Measurements from ENCODE around the gene ARID5B.

Gene ARID5B

DNA sequence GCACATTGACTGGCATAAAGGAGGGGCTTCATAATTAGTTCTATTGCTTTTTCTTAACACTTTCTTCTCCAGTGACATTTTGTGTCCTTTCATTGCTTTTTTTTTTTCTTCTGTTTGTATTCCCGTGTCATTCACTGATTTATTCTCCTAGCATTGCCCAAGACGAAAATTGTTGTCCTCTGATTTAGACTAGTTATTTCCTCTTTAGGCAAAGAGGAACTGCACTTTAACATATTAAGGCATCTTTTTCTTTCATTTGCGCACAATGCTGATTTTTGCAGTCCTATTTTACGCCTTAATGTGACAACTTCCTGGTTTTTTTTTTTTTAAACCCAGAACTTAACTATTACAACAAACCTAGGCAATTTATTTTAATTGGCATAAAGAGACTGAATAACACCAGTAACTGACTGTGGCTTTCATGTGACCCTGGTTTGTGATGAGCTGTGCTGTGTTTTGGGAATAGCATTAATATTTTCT lies 39.7 kb downstream of the ARID5B start:
- in situ Hi-C loops (cut with HindIII; ENCODE audit: low pct_unique_long_range_greater_than_20kb, low sequenced_read_pairs) = no loop called here
- no peak for DNase-seq (ENCODE audit: low read depth in 1 of 2, low spot score in 1 of 2)

GRCh38 chr10:61942604-61943461 lies 41.3 kb downstream of the ARID5B start:
- no peak for TF ChIP-seq JUND (IDR thresholded peaks at IDR 0.05; ENCODE audit: low read depth)
- in situ Hi-C loops (cut with HindIII; ENCODE audit: low pct_unique_long_range_greater_than_20kb, low sequenced_read_pairs) = no loop called here
- DNase-seq (ENCODE audit: low read depth in 1 of 2, low spot score in 1 of 2) = peak in 1 of 2 experiments; percentile 64

More for the DNA sequence above, 39.7 kb downstream of the ARID5B start:
- TF ChIP-seq JUND (IDR thresholded peaks at IDR 0.05; ENCODE audit: low read depth) = no peak

GRCh38 chr10:61943674-61944378 lies 42.3 kb downstream of the ARID5B start:
- peak; percentile 37 to 90 for DNase-seq (ENCODE audit: low read depth in 1 of 2, low spot score in 1 of 2)
- peak; percentile 87 for TF ChIP-seq JUND (IDR thresholded peaks at IDR 0.05; ENCODE audit: low read depth)
- in situ Hi-C loops (cut with HindIII; ENCODE audit: low pct_unique_long_range_greater_than_20kb, low sequenced_read_pairs) = no loop called here

GRCh38 chr10:61944410-61945147 lies 43.1 kb downstream of the ARID5B start:
- peak in 1 of 2 experiments; percentile 55 for DNase-seq (ENCODE audit: low read depth in 1 of 2, low spot score in 1 of 2)
- in situ Hi-C loops (cut with HindIII; ENCODE audit: low pct_unique_long_range_greater_than_20kb, low sequenced_read_pairs) = no loop called here

DNA sequence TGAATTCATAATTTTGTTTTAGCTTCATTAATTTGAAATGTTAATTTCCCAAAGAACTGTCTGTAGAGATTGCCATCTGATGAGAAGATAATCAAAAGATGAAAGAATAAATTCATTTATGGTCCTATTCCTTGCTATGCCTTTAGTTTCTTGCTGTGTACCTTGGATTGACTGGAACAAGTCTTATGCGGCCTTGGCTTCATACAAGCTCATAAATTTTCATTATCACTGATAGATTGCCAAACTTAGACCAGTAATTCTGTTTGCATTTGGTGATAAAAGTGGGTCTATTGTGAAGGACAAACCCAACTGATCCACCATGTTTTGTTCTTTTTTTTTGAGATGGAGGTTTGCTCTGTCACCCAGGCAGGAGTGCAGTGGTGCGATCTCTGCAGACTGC lies 48.2 kb downstream of the ARID5B start:
- in situ Hi-C loops (cut with HindIII; ENCODE audit: low pct_unique_long_range_greater_than_20kb, low sequenced_read_pairs) = no loop called here
- TF ChIP-seq JUND (IDR thresholded peaks at IDR 0.05; ENCODE audit: low read depth) = no peak
- DNase-seq (ENCODE audit: low read depth in 1 of 2, low spot score in 1 of 2) = no peak

More at GRCh38 chr10:61944410-61945147, 43.1 kb downstream of the ARID5B start:
- peak; percentile 60; the same call in 1 of the 2 replicates for TF ChIP-seq JUND (IDR thresholded peaks at IDR 0.05; ENCODE audit: low read depth)

- in situ Hi-C loops (cut with HindIII; ENCODE audit: low pct_unique_long_range_greater_than_20kb, low sequenced_read_pairs) = no loop called here
- no peak for TF ChIP-seq JUND (IDR thresholded peaks at IDR 0.05; ENCODE audit: low read depth)
- no peak for DNase-seq (ENCODE audit: low read depth in 1 of 2, low spot score in 1 of 2)
Measured at GRCh38 chr10:61950449-61951143, 49.1 kb downstream of the ARID5B start.

DNA sequence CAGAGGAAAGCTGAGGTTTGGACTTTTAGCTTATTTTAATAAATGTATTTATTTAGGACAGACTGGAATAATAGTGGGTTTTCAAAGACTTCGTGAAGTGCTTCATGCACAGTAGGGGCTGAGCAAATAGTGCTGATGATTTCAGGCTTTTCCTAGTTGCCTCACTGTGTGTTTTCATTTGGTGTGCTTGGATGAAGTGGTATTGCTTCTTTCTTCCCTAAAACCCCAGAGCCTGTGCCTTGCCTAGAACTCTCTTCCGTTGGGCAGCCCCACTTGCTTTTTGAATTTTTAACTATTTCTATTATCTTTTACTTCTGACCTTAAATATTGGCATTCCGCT lies 49.6 kb downstream of the ARID5B start:
- TF ChIP-seq JUND (IDR thresholded peaks at IDR 0.05; ENCODE audit: low read depth) = no peak
- in situ Hi-C loops (cut with HindIII; ENCODE audit: low pct_unique_long_range_greater_than_20kb, low sequenced_read_pairs) = no loop called here

DNA sequence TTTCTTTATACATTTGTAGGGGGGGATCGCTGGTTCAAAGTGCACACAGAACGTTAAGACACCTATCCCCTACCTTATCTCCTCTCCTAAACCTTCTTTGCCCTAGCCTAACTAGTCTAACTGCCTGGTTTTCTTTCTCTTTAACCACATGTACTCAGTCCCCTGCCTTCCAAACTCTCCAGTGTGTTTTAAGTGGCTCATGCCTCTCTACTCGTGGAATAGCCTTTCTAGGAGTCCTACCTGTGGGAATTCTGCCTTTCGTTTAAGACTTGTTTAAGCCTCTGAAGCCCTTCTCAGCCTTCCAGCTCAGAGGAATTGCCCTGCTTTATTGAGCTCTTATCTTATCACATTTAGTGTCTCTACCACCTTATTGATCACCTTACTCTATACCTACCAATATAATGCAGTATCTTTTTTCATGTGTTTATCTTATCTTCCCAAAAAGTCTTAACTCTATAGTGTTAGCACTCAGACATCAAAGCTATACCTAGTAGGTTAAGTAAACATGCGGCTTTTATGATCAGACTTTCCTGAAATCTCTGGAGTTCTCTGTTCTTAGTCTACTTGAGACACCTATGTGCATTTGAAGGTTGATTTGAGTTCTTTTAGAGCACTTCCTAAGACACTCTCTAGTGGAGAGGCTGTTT lies 50.7 kb downstream of the ARID5B start:
- DNase-seq (ENCODE audit: low read depth in 1 of 2, low spot score in 1 of 2) = no peak
- in situ Hi-C loops (cut with HindIII; ENCODE audit: low pct_unique_long_range_greater_than_20kb, low sequenced_read_pairs) = no loop called here
- TF ChIP-seq JUND (IDR thresholded peaks at IDR 0.05; ENCODE audit: low read depth) = no peak

More for the DNA sequence above, 49.6 kb downstream of the ARID5B start:
- no peak for DNase-seq (ENCODE audit: low read depth in 1 of 2, low spot score in 1 of 2)

GRCh38 chr10:61953183-61953582 lies 51.7 kb downstream of the ARID5B start:
- no peak for TF ChIP-seq JUND (IDR thresholded peaks at IDR 0.05; ENCODE audit: low read depth)
- in situ Hi-C loops (cut with HindIII; ENCODE audit: low pct_unique_long_range_greater_than_20kb, low sequenced_read_pairs) = no loop called here
- no peak for DNase-seq (ENCODE audit: low read depth in 1 of 2, low spot score in 1 of 2)

DNA sequence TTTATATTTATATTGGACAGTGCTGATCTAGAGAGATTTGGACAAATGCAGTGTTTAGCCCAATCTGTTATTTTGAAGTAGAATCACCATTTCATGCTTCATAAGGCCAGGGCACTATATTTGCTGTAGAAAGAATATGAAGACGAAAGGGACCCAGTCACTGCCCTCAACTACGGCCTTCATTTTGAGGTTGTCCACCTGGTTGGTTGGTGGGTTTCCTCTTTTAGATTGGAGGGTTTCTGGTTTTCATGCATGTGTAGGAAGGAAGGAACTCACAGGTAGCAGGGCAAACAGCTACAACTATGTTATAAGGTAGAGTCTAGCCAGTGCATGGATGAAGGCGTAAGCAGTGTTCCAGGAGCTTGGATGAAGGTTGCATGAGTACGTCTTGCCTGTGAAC lies 56.3 kb downstream of the ARID5B start:
- DNase-seq (ENCODE audit: low read depth in 1 of 2, low spot score in 1 of 2) = no peak
- in situ Hi-C loops (cut with HindIII; ENCODE audit: low pct_unique_long_range_greater_than_20kb, low sequenced_read_pairs) = no loop called here
- TF ChIP-seq JUND (IDR thresholded peaks at IDR 0.05; ENCODE audit: low read depth) = no peak

DNA sequence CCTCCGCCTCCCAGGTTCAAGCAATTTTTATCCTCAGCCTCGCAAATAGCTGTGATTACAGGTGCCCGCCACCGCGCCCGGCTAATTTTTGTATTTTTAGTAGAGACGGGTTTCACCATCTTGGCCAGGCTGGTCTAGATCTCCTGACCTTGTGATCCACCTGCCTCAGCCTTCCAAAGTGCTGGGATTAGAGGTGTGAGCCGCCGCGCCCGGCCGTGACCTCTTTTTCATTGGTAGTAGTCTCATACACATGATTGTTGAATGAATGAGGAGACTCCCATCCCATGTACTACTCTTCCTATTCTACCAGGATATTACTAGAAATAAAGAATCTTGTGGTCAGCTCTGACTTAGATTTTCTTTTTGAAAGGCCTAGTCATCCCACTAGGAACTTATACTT lies 56.8 kb downstream of the ARID5B start:
- no peak for TF ChIP-seq JUND (IDR thresholded peaks at IDR 0.05; ENCODE audit: low read depth)
- no peak for DNase-seq (ENCODE audit: low read depth in 1 of 2, low spot score in 1 of 2)
- in situ Hi-C loops (cut with HindIII; ENCODE audit: low pct_unique_long_range_greater_than_20kb, low sequenced_read_pairs) = no loop called here
